Neural cell (in vitro differentiated cells): Measurements from ENCODE around the gene TACC3. TPM values are rescaled to one million over a fixed set of nuclear protein-coding genes. Genes with fewer than 3 reads are reported as not detected.

Experiments used
- H2AFZ ChIP-seq: fragments of 200-600, 300-800 bp; sonication (generic), shearing (Covaris generic); 2 replicates; pipeline ENCODE4 v1.6.0; 2014; ENCODE audit warnings: low read depth, mild to moderate bottlenecking, antibody characterized with exemption, low read length, moderate library complexity
- H3F3A ChIP-seq: fragments of 200-600 bp; shearing (Covaris generic); 2 replicates; pipeline ENCODE4 v1.6.1; 2016; ENCODE audit warnings: mild to moderate bottlenecking, moderate library complexity, mixed read lengths, antibody characterized with exemption, low read length; ENCODE audit not compliant: insufficient read depth, poor library complexity, severe bottlenecking
- H3K27ac ChIP-seq: fragments of 200-600, 300-800 bp; sonication (generic), shearing (Covaris generic); 2 replicates; pipeline ENCODE4 v1.5.1; 2014; ENCODE audit warnings: mild to moderate bottlenecking, low read length, moderate library complexity
- H3K27me3 ChIP-seq: fragments of 300-800, 200-600 bp; sonication (generic), shearing (Covaris generic); 2 replicates; pipeline ENCODE4 v1.6.0; 2014; ENCODE audit warnings: mild to moderate bottlenecking, low read depth, low read length, moderate library complexity; ENCODE audit not compliant: insufficient read depth
- H3K36me3 ChIP-seq: fragments of 300-800, 200-600 bp; sonication (generic), shearing (Covaris generic); 2 replicates; pipeline ENCODE4 v1.5.1; 2014; ENCODE audit warnings: mild to moderate bottlenecking, antibody characterized with exemption, low read length, moderate library complexity; ENCODE audit not compliant: insufficient read depth
- H3K4me2 ChIP-seq: fragments of 300-800, 200-600 bp; sonication (generic), shearing (Covaris generic); 2 replicates; pipeline ENCODE4 v1.6.0; 2014; ENCODE audit warnings: mild to moderate bottlenecking, low read length
- H3K4me3 ChIP-seq: fragments of 300-800, 200-600 bp; sonication (generic), shearing (Covaris generic); 2 replicates; pipeline ENCODE4 v1.5.1; 2014; ENCODE audit warnings: mild to moderate bottlenecking, low read length, moderate library complexity
- H3K79me2 ChIP-seq: fragments of 200-600 bp; shearing (Covaris generic); replicated peaks from 2 replicates; pipeline ENCODE4 v1.6.0; 2014; ENCODE audit warnings: mild to moderate bottlenecking, low read length, moderate library complexity; ENCODE audit not compliant: insufficient read depth
- H3K9ac ChIP-seq: fragments of 300-800, 200-600 bp; sonication (generic), shearing (Covaris generic); 2 replicates; pipeline ENCODE4 v1.6.1; 2016; ENCODE audit warnings: mild to moderate bottlenecking, low read length, mixed read lengths
- H3K9me2 ChIP-seq: fragments of 200-600 bp; shearing (Covaris generic); 2 replicates; pipeline ENCODE4 v1.6.1; 2016; ENCODE audit warnings: mild to moderate bottlenecking, low read length, mixed read lengths; ENCODE audit not compliant: insufficient read depth
- H3K9me3 ChIP-seq: fragments of 200-600, 300-800 bp; sonication (generic), shearing (Covaris generic); 2 replicates; pipeline ENCODE4 v1.6.1; 2016; ENCODE audit warnings: mild to moderate bottlenecking, mixed run types, low read length, moderate library complexity, mixed read lengths
- H4K20me1 ChIP-seq: fragments of 200-600 bp; shearing (Covaris generic); 2 replicates; pipeline ENCODE4 v1.6.1; 2016; ENCODE audit warnings: mild to moderate bottlenecking, mixed run types; ENCODE audit not compliant: insufficient read depth
- CTCF ChIP-seq: fragments of 450-650 bp; IDR thresholded peaks from 2 replicates; pipeline ENCODE4 v1.5.1; 2014; ENCODE audit warnings: antibody characterized with exemption, mild to moderate bottlenecking, moderate library complexity; ENCODE audit not compliant: poor library complexity, severe bottlenecking
- EP300 ChIP-seq: fragments of 450-650 bp; conservative IDR thresholded peaks from 2 replicates; pipeline ENCODE4 v1.6.1; 2014; ENCODE audit warnings: antibody characterized with exemption, mild to moderate bottlenecking, moderate library complexity; ENCODE audit not compliant: poor library complexity, severe bottlenecking
- EZH2 ChIP-seq: fragments of 200-600, 300-800 bp; shearing (Covaris generic), sonication (generic); IDR thresholded peaks from 2 replicates; pipeline ENCODE4 v1.6.1; 2014; ENCODE audit warnings: antibody characterized with exemption, low read length, borderline replicate concordance, mild to moderate bottlenecking; ENCODE audit not compliant: insufficient read depth, poor library complexity, severe bottlenecking
- MXI1 ChIP-seq: fragments of 450-650 bp; conservative IDR thresholded peaks from 2 replicates; pipeline ENCODE4 v1.6.1; 2014; ENCODE audit warnings: antibody characterized with exemption, mild to moderate bottlenecking; ENCODE audit not compliant: poor library complexity, severe bottlenecking
- POLR2AphosphoS5 ChIP-seq: IDR thresholded peaks from 2 replicates; pipeline ENCODE4 v1.6.1; 2012
- RAD21 ChIP-seq: fragments of 450-650 bp; conservative IDR thresholded peaks from 2 replicates; pipeline ENCODE4 v1.6.1; 2014; ENCODE audit warnings: antibody characterized with exemption, mild to moderate bottlenecking, moderate library complexity
- SMC3 ChIP-seq: fragments of 450-650 bp; conservative IDR thresholded peaks from 2 replicates; pipeline ENCODE4 v1.6.1; 2014; ENCODE audit warnings: antibody characterized with exemption, mild to moderate bottlenecking, moderate library complexity; ENCODE audit not compliant: poor library complexity
- TAF1 ChIP-seq: IDR thresholded peaks from 2 replicates; pipeline ENCODE4 v1.6.1; 2012; ENCODE audit warnings: low read depth
- polyA plus RNA-seq: library from polyadenylated mRNA; depleted of rRNA; stranded (reverse); fragments of >200 nt; gene quantifications from 2 replicates; pipeline ENCODE4 v1.2.3, GENCODE V29; 2014
- TF ChIP-seq, protein P1 (sequence below): IDR thresholded peaks from 2 replicates; pipeline ENCODE4 v1.6.1; 2012; ENCODE audit warnings: borderline replicate concordance

TACC3 gene
- polyA plus RNA-seq, 1 donor from 2014 or later = 2.6 TPM

DNA sequence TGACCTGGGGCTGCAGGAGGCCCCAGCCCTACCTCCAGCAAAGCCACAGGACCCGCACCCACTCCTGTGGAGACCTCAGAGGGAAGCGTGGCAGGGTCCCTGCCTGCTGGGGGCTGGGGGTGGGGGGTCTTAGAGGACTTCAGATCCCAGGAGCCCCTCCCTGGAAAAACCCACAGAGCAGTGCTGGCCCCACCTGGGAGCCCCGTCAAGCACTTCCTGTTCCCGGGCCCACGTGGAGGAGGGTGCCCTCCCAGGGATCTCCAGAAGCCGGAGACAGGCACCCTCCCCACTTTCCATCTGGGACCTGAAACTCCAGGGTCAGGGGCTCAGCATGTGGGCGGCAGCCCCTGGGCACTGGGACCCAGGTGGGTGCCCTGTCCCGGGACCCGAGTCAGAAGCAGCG is 32.0 kb downstream of the TACC3 start:
- TF ChIP-seq TAF1 = no peak
- no peak for TF ChIP-seq CTCF
- no peak for TF ChIP-seq EP300
- TF ChIP-seq, protein P1, sequence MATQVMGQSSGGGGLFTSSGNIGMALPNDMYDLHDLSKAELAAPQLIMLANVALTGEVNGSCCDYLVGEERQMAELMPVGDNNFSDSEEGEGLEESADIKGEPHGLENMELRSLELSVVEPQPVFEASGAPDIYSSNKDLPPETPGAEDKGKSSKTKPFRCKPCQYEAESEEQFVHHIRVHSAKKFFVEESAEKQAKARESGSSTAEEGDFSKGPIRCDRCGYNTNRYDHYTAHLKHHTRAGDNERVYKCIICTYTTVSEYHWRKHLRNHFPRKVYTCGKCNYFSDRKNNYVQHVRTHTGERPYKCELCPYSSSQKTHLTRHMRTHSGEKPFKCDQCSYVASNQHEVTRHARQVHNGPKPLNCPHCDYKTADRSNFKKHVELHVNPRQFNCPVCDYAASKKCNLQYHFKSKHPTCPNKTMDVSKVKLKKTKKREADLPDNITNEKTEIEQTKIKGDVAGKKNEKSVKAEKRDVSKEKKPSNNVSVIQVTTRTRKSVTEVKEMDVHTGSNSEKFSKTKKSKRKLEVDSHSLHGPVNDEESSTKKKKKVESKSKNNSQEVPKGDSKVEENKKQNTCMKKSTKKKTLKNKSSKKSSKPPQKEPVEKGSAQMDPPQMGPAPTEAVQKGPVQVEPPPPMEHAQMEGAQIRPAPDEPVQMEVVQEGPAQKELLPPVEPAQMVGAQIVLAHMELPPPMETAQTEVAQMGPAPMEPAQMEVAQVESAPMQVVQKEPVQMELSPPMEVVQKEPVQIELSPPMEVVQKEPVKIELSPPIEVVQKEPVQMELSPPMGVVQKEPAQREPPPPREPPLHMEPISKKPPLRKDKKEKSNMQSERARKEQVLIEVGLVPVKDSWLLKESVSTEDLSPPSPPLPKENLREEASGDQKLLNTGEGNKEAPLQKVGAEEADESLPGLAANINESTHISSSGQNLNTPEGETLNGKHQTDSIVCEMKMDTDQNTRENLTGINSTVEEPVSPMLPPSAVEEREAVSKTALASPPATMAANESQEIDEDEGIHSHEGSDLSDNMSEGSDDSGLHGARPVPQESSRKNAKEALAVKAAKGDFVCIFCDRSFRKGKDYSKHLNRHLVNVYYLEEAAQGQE = no peak
- no peak for TF ChIP-seq SMC3
- TF ChIP-seq EZH2 = no peak
- TF ChIP-seq POLR2AphosphoS5 = no peak
- no peak for TF ChIP-seq MXI1
- no peak for TF ChIP-seq RAD21
- Histone ChIP-seq H3F3A (no peaks in the 10 kb centered on the region), H3K9ac (no peak overlapping the region), H2AFZ (no peak overlapping the region), H3K4me2 (no peak overlapping the region), H3K36me3 (no peaks in the 10 kb centered on the region), H3K9me2 (no peaks in the 10 kb centered on the region), H3K27ac (no peak overlapping the region), H3K79me2 (no peaks in the 10 kb centered on the region), H3K27me3 (no peaks in the 10 kb centered on the region), H4K20me1 (no peaks in the 10 kb centered on the region), H3K4me3 (no peak overlapping the region), H3K9me3 (no peaks in the 10 kb centered on the region)

- Histone ChIP-seq H3K9me3 (no peaks in the 10 kb centered on the region), H3K4me3 (no peak overlapping the region), H4K20me1 (no peaks in the 10 kb centered on the region), H3K4me2 (no peak overlapping the region), H3K9me2 (no peaks in the 10 kb centered on the region), H2AFZ (no peak overlapping the region), H3K9ac (no peak overlapping the region), H3K36me3 (no peaks in the 10 kb centered on the region), H3K27me3 (no peaks in the 10 kb centered on the region), H3K79me2 (no peaks in the 10 kb centered on the region), H3F3A (no peaks in the 10 kb centered on the region), H3K27ac (no peak overlapping the region)
- TF ChIP-seq EZH2 (no peak), RAD21 (no peak), EP300 (no peak), SMC3 (no peak), CTCF (no peak), MXI1 (no peak), POLR2AphosphoS5 (no peak), TAF1 (no peak)
- TF ChIP-seq, protein P1 = no peak
These were observed 32.5 kb downstream of the TACC3 start for GRCh38 chr4:1753697-1754311.
